Fibroblast of skin of right quadriceps (primary cell): Measurements from ENCODE around the gene ABCA7.
A peak's percentile ranks its signal among the peaks of the same experiment; 100 is the strongest.

Source experiments
- DNase-seq: peaks from one replicate; pipeline ENCODE4 v3.0.0-alpha.2; 2013

The ABCA7 gene

DNA sequence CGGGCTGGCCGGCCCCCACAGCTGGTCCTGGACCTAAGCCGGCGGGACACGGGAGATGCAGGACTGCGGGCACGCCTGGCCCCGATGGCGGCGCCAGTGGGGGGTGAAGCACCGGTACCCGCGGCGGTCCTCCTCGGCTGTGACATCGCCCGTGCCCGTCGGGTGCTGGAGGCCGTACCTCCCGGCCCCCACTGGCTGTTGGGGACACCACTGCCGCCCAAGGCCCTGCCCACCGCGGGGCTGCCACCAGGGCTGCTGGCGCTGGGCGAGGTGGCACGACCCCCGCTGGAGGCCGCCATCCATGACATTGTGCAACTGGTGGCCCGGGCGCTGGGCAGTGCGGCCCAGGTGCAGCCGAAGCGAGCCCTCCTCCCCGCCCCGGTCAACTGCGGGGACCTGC lies 36.6 kb upstream of the ABCA7 start:
- no peak for DNase-seq

DNA sequence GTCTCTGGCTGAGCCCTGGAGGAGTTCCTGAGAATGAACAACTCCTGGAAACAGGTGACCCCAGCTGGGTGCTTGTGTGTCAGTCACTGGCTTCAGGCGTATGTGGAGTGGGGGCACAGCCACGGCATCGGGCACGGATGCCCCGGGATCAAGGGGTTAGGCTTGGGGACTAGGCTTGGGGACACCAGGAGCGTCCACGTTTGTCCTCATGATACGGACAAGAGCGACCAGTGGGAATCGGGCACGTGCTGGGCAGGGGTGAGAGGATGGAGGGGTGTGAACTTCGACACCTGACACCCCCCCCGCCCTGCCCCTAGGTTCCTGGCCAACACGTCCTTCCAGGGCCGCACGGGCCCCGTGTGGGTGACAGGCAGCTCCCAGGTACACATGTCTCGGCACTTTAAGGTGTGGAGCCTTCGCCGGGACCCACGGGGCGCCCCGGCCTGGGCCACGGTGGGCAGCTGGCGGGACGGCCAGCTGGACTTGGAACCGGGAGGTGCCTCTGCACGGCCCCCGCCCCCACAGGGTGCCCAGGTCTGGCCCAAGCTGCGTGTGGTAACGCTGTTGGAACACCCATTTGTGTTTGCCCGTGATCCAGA lies 35.6 kb upstream of the ABCA7 start:
- DNase-seq: no peak

DNA sequence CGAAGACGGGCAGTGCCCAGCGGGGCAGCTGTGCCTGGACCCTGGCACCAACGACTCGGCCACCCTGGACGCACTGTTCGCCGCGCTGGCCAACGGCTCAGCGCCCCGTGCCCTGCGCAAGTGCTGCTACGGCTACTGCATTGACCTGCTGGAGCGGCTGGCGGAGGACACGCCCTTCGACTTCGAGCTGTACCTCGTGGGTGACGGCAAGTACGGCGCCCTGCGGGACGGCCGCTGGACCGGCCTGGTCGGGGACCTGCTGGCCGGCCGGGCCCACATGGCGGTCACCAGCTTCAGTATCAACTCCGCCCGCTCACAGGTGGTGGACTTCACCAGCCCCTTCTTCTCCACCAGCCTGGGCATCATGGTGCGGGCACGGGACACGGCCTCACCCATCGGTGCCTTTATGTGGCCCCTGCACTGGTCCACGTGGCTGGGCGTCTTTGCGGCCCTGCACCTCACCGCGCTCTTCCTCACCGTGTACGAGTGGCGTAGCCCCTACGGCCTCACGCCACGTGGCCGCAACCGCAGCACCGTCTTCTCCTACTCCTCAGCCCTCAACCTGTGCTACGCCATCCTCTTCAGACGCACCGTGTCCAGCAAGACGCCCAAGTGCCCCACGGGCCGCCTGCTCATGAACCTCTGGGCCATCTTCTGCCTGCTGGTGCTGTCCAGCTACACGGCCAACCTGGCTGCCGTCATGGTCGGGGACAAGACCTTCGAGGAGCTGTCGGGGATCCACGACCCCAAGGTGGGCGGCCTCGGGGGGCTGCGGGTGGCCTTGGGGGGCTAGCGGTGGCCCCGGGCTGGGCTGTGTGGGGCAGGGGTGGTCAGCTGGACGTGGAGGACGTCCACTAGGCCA lies 34.9 kb upstream of the ABCA7 start:
- DNase-seq: no peak

DNA sequence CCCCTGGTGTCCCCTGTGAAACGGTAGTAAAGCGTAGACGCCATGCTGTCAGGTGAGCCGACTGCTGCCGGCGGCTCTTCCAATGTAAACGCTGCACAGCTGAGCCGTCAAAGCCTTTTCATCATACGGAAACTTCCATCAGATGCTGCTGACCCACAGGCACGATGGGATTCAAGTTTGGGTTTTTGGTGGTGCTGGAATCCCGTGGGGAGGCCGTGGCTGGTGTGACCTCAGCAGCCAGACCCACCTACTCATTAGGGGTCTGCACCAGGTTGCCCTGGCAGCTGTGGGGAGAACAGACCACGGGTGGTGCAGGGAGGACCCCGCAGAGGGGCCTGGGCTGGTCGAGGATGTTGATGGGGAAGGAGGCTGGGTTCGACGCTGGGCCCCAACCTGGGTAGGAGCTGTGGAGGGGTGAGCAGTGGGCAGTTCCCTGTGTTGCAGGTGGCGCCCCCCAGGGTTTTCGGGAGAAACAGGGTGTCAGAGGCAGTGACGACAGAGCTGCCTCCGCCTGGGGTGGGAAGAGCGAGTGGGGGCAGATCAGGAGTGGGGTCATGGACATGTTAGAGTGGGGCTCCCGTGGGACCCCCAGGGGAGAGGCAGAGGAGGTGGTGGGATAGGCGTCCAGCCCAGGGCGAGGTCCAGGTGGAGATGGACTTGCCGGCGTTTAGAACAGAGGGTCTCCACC lies 33.1 kb upstream of the ABCA7 start:
- DNase-seq: no peak

DNA sequence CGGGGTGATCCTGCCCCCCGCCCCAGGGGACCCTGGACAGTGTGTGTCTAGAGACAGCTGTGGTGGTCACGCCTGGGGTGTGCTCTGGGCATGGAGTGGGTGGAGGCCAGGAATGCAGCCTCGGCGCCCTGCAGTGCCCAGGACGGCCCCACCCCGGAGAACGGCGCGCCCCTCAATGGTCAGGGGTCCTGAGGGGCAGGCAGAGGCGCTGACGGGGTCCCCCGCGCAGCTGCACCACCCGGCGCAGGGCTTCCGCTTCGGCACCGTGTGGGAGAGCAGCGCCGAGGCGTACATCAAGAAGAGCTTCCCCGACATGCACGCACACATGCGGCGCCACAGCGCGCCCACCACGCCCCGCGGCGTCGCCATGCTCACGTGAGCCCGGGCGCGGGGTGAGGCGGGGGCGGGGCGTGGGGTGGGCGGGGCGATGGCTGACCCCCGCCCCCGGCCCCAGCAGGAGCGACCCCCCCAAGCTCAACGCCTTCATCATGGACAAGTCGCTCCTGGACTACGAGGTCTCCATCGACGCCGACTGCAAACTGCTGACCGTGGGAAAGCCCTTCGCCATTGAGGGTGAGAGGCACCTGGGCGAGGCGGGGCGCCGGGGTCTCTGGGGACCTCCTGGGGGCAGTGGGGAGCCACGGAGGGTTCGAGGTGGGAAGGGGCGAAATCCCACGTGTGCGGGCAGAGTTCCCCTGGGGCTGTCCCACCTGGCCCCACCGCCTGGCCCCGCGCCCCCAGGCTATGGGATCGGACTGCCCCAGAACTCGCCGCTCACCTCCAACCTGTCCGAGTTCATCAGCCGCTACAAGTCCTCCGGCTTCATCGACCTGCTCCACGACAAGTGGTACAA lies 32.3 kb upstream of the ABCA7 start:
- no peak for DNase-seq

DNA sequence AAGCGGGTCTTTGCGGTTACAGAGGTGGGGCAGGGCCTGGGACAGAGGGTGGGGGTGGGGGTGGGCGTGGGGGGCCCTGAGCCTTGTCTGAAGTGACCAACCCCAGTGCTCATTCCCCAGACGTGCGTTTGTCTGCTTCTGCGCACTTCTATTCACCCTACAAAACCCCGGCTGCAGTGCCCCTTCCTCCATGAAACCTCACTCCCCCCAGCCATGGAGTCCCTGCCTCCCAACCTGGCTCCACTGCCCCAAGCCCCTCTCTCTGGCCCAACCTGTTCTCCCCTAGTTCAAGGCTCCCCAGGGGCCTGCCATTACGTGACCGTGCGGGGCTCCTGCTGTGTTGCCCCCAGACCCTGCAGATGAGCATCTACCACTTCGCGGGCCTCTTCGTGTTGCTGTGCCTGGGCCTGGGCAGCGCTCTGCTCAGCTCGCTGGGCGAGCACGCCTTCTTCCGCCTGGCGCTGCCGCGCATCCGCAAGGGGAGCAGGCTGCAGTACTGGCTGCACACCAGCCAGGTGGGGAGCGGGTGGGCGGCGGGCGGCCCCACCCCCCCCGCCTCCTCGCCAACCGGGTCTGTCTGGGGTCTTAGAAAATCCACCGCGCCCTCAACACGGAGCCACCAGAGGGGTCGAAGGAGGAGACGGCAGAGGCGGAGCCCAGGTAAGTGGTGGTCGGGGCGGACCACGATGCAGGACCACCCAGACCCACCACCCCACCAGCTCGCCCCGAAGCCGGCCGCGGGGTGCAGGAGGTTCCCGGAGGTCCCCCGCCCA lies 31.5 kb upstream of the ABCA7 start:
- DNase-seq: no peak

DNA sequence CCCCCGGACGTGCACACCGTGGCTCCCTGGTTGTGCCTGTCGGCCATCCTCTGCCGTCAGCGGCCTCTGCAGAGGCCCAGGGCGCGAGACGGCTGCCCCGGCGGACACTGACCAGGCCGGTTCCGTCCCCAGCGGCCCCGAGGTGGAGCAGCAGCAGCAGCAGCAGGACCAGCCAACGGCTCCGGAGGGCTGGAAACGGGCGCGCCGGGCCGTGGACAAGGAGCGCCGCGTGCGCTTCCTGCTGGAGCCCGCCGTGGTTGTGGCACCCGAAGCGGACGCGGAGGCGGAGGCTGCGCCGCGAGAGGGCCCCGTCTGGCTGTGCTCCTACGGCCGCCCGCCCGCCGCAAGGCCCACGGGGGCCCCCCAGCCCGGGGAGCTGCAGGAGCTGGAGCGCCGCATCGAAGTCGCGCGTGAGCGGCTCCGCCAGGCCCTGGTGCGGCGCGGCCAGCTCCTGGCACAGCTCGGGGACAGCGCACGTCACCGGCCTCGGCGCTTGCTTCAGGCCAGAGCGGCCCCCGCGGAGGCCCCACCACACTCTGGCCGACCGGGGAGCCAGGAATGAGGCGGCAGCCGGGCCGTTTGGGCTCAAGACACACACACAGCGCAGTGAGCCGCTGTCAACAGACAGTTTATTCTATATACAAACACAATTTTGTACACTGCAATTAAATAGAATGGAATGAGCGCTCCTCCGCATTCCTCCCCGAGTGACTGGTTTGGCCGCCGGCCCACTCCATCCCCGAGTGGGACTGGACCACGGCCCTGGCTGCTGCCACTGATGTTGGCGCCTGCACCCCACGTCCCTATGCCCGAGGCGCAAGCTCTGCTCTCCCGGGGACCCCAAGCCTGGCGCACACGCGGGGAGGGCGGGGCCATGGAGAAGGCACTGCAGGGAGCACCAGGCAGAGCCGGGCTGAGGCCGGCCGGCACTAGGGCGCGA lies 30.6 kb upstream of the ABCA7 start:
- DNase-seq: peak; percentile 28

DNA sequence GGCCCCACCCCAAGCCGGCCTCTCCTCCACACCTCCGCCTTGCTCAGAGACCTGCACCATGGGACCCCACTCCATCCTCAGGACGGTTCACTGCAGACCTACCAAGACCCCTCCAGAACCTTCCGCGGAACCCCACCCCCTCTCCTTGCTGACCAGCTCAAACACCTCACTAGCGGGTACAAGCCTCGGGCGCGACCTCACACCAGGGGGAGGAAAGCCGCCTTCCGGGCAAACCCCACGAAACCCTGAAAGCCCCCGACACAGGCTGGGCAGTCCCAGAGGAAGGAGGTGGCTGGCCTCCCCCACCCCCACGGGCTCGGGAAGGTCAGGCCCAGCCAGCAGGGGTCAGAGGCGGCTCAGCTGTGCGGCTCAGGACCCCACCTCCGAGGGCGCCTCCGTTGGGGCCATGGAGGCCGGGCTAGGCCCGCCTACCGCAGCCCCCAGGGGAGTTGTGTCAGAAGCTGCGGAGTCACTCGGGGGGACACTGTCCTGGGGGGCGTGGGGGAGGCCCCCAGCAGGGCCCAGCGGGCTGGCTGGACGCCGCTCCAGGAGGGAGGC lies 29.8 kb upstream of the ABCA7 start:
- DNase-seq: no peak

DNA sequence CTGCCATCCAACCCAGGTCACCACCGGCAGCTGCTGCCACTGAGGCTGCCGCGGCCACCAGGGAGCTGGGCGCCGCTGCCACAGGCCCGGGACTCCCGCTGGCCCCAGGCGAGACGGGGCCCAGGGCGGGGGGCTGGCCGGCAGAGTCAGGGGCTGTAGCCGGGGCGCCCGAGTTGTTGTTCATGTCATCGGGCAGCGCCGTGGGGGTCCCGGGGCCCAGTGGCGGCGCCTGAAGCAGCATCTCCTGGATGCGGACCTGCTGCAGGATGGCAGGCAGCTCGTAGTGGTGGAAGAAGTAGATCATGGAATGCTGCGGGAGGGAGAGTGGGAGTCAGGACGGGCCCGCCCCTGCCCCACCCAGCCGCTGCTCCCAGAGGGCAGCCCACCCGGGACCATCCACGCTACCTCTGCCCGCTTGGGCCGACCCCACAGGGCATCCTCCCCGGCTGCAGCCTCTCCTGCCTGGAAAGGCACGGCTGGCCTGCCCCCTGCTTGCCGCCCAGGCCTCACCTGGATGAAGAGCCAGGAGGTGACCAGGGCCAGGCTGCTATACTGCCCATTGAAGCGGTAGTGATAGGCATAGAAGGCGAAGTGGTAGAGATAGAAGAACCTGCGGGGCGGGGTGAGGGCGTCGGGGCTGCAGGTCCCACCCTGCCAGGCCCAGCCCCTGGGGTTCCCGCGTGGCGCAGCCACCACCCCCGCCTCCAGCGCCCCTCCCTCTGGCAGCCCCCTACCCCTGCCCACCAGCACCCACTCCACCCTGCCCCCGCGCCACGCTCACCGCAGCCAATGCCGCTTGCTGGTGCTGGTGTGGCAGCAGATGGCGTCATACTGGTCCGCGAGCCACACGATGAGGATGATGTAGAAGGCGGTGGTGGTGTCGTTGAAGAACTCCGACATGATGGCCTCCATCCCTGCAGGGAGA lies 29.1 kb upstream of the ABCA7 start:
- DNase-seq: no peak

DNA sequence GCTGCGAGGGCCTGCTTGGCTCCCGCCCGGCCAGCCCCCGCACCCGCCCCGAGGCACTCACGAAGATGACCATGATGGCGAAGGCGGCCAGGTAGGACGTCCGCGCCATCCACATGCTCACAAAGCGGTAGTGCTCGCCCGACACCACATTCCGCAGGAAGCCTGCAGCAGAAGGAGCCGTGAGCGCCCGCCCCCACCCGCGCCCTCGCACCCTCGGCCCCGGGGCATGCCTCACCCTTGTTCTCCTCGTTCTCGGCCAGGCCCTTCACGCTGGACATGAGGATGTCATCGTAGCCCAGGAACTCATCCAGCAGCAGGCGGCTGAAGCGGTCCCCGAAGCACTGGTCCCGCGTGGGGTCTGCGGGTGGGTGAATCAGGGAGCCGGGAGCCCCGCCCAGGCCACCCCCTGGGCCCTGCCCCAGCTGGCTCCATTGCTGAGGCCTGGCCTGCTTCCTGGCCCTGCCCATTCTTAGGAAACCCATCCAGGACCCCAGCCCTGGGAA lies 28.0 kb upstream of the ABCA7 start:
- no peak for DNase-seq

DNA sequence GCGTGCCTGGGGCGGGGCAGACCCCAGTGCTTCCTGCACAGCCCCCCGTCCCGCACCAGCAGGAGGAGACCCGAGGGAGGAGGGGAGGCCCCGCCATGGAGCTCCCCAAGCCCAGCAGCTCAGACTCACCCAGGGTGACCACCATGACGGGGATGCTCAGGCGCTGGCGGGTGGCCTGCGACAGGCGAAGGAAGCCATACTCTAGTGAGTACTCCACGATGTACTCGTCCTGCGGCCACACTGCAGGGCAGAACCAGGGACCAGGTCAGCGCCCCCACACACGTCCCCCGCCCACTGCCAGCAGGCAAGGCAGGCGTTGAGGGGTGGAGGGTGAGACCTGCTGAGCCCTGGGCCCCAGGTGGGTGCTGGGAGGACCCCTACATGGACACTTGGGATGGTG lies 27.6 kb upstream of the ABCA7 start:
- no peak for DNase-seq

DNA sequence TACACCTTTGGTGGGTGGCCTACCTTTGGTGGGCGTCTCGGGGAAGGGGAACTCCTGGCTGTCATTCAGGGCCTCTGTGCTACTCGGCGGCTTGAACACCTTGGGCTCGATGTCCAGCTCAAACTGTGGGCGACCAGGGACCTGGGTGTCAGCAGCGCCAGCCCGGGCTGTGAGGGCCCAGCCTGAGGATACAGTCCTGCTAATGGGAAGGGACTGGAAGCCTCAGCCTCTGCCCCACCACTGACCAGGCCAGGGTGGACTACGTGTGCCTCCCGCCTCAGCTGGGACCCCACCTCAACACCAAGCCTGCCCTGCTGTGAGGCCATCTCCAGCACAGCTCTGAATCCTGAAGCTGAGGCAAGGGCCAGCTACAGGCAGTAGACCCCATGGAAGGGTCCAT lies 26.7 kb upstream of the ABCA7 start:
- DNase-seq: no peak

DNA sequence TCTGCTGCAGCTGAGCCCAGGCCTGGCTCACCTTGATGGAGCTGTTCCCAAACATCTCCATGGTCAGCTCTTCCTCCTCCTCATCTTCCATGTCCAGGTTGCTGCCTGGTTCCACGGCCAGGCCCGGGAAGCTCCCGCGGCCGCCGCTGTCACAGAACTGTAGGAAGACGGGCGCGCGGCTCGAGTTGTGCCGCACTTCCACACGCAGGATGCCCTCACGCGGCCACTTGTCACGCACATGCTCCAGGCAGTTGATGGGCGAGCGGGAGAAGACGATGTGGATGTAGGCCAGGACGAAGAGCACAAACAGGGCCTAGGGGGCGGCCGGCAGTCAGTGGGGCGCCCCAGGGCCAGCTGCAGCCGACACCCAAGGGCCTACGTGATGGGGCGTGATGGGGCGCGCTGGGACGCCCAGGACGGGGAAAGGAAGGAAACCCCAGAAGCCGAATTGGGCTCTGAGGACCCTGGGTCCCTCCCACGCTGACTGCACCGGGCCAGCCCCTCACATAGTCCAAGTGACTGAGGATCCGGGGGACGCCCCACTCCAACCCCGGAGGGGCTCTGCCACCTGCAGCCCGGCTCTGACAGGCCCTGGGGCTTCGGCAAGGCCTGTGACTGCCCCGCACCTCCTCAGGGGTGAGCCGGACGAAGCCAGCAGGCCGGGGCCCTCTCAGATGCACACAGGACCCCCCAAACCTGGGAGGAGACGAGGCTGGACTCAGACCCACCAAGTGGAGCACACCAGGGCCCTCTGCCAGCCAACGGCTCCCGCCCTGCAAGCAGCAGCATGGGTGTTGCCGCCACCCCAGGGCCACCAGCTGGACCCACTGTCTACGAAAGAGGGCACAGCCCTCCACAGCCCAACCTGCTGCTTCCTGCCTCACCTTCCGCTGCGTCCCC lies 25.5 kb upstream of the ABCA7 start:
- DNase-seq: no peak

DNA sequence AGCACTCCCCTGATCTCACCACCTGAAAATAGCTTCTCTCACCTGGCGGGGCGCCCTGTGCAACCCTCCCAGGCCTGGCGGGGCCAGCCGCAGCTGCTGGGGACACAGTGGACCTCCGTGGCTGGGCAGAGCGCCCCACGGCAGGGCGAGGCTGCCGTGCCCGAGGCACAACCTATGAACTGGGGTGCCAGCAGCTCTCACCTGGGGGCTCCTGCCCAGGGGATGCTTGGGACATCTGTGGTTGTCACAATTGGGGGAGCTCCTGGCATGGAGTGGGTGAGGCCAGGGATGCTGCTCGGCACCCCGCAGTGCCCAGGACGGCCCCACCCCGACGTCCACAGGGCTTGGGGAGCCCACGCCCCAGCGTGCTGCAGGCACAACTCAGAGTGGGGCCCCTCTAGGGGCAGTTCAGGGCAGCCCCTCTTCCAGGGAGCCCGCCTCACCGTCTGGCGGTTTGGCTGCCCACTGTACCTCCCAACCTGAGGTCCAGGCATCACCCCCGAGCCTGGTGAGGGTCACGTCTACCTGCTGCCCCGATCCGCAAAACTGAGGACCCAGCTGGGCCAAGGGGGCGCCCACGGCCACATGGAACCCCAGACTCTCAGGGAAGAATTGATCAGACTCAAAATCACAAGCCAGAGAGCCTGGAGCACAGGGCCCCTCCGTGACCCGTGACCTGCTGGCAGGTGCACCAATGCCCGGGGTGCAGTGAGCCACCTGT lies 24.7 kb upstream of the ABCA7 start:
- no peak for DNase-seq

DNA sequence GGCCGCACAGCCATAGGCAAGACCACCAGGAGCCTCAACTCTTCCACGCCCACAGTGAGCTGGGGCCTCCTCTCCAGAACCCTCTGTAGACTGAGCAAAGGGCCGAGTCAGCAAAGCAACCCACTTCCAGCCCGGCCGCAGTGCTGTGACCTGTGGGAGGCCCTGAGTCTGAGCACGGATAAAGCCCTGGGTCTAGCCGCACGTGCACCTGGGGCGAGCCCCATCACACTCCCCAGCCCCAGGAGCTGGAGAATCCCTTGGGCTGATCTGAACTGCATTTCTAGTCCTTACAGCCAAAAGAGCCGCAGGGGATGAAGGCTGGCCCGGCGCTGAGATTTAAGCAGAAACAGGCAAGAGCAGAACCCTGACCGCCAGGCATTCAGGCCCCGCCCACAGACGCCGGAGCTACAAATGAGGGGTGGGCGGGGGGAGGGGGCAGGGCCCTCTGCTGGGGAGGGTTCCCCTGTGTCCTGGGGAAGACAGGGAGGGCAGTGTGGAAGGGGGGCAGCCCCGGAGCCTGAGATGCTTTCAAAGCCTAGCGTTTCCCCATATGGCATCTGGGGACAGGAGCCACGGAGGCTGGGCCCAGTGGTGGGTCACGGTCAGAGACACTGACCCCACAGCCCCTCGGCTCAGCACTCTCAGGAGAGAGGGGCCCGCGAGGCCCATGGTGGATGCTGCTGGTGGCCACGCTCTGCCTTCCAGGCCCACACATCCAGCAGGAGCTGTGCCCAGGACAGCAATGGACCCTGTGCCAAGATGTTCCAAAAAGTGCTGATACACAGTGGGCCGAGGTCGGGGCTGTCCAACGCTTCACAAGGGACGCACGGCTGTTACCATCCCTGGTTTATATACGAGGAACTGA lies 23.9 kb upstream of the ABCA7 start:
- DNase-seq: no peak

DNA sequence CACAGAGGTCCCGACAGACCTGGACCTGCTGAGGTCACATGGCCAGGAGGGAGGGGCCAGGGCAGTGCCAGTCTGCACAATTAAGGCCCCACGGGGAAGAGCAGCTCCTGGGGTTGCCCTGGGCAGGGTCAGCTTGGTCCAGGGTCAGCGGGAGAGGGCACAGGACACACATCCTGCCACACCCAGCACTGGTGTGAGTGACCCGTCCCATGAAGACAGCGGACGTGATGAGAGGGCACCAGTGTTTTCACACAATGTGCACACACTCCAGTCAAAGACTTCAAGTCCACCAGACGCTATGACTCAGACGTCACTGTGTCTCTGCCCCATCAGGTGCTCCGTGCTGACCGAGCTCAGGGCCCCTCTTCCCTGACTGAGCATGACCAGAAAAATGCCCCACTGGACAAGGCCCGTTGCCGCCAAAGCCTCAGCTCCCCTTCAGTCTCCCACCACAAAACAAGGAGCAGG lies 23.2 kb upstream of the ABCA7 start:
- DNase-seq: no peak
